IPS-20b (cell line): ENCODE measurements around the gene FFAR3.
"Not testable (repeated sequence)": the region's sequence is repeated elsewhere in the genome, so short reads cannot be mapped to it uniquely, and the experiment has no call there.

ENCODE experiments used
- H3K27ac ChIP-seq: one replicate; pipeline ENCODE4 v1.5.1; 2013; ENCODE audit warnings: low read length
- H3K27me3 ChIP-seq: 2 replicates; pipeline ENCODE4 v1.6.1; 2013; ENCODE audit warnings: mild to moderate bottlenecking, low read length, inconsistent platforms; ENCODE audit not compliant: insufficient read depth
- H3K36me3 ChIP-seq: 2 replicates; pipeline ENCODE4 v1.6.1; 2013; ENCODE audit warnings: low read depth, mild to moderate bottlenecking, inconsistent platforms, low read length, moderate library complexity; ENCODE audit not compliant: insufficient read depth
- H3K4me1 ChIP-seq: 2 replicates; pipeline ENCODE4 v1.6.1; 2013; ENCODE audit warnings: mild to moderate bottlenecking, control low read depth, inconsistent platforms, low read length, moderate library complexity; ENCODE audit not compliant: insufficient read depth
- H3K4me3 ChIP-seq: 2 replicates; pipeline ENCODE4 v1.5.1; 2013; ENCODE audit warnings: mild to moderate bottlenecking, low read length, inconsistent platforms
- H3K9ac ChIP-seq: 2 replicates; pipeline ENCODE4 v1.6.1; 2013; ENCODE audit warnings: low read depth, mild to moderate bottlenecking, inconsistent platforms, low read length, moderate library complexity
- H3K9me3 ChIP-seq: 2 replicates; pipeline ENCODE4 v1.6.1; 2013; ENCODE audit warnings: mild to moderate bottlenecking, low read depth, low read length, inconsistent platforms; ENCODE audit not compliant: insufficient read depth

The FFAR3 gene

GRCh38 chr19:35354898-35355297 is 3.4 kb upstream of the FFAR3 start:
- H3K4me1 ChIP-seq = no peaks in the 10 kb centered on the region
- no peak overlapping the region for H3K9ac ChIP-seq
- no peak overlapping the region for H3K4me3 ChIP-seq
- H3K36me3 ChIP-seq = no peaks in the 10 kb centered on the region
- H3K27ac ChIP-seq = no peak overlapping the region
- no peaks in the 10 kb centered on the region for H3K9me3 ChIP-seq
- H3K27me3 ChIP-seq = no peaks in the 10 kb centered on the region

- Histone ChIP-seq H3K9me3 (no peaks in the 10 kb centered on the region), H3K27ac (no peak overlapping the region), H3K4me1 (no peaks in the 10 kb centered on the region), H3K9ac (no peak overlapping the region), H3K36me3 (no peaks in the 10 kb centered on the region), H3K27me3 (no peaks in the 10 kb centered on the region), H3K4me3 (no peak overlapping the region)
Measured at GRCh38 chr19:35355791-35356460, 2.3 kb upstream of the FFAR3 start.

GRCh38 chr19:35358834-35359233 is 574 bp downstream of the FFAR3 start:
- not testable (repeated sequence) for H3K27me3 ChIP-seq, H3K9ac ChIP-seq, H3K36me3 ChIP-seq

GRCh38 chr19:35359395-35359794 is 1.1 kb downstream of the FFAR3 start:
- not testable (repeated sequence) for H3K4me1 ChIP-seq, H3K27me3 ChIP-seq, H3K36me3 ChIP-seq

More at GRCh38 chr19:35358834-35359233, 574 bp downstream of the FFAR3 start:
- H3K4me3 ChIP-seq, H3K27ac ChIP-seq, H3K9me3 ChIP-seq, H3K4me1 ChIP-seq: not testable (repeated sequence)

GRCh38 chr19:35360081-35360480 is 1.8 kb downstream of the FFAR3 start:
- H3K4me1 ChIP-seq, H3K4me3 ChIP-seq, H3K27me3 ChIP-seq, H3K9me3 ChIP-seq, H3K36me3 ChIP-seq, H3K9ac ChIP-seq, H3K27ac ChIP-seq: not testable (repeated sequence)

More at GRCh38 chr19:35359395-35359794, 1.1 kb downstream of the FFAR3 start:
- not testable (repeated sequence) for H3K4me3 ChIP-seq, H3K9me3 ChIP-seq, H3K27ac ChIP-seq, H3K9ac ChIP-seq

GRCh38 chr19:35360880-35361420 is 2.7 kb downstream of the FFAR3 start:
- H3K36me3 ChIP-seq = no peaks in the 10 kb centered on the region
- no peak overlapping the region for H3K9ac ChIP-seq
- H3K27me3 ChIP-seq = no peaks in the 10 kb centered on the region
- H3K4me3 ChIP-seq = no peak overlapping the region
- no peaks in the 10 kb centered on the region for H3K9me3 ChIP-seq
- no peaks in the 10 kb centered on the region for H3K4me1 ChIP-seq
- no peak overlapping the region for H3K27ac ChIP-seq

GRCh38 chr19:35362261-35363000 is 4.2 kb downstream of the FFAR3 start:
- H3K27me3 ChIP-seq = no peaks in the 10 kb centered on the region
- no peaks in the 10 kb centered on the region for H3K4me1 ChIP-seq
- H3K4me3 ChIP-seq = no peak overlapping the region
- H3K9me3 ChIP-seq = no peaks in the 10 kb centered on the region
- no peak overlapping the region for H3K27ac ChIP-seq
- H3K9ac ChIP-seq = no peak overlapping the region
- H3K36me3 ChIP-seq = no peaks in the 10 kb centered on the region

GRCh38 chr19:35363001-35363590 is 4.8 kb downstream of the FFAR3 start:
- H3K36me3 ChIP-seq = no peaks in the 10 kb centered on the region
- no peaks in the 10 kb centered on the region for H3K4me1 ChIP-seq
- no peaks in the 10 kb centered on the region for H3K9me3 ChIP-seq
- no peak overlapping the region for H3K4me3 ChIP-seq
- H3K27ac ChIP-seq = no peak overlapping the region
- no peaks in the 10 kb centered on the region for H3K27me3 ChIP-seq
- no peak overlapping the region for H3K9ac ChIP-seq

GRCh38 chr19:35363711-35364425 is 5.6 kb downstream of the FFAR3 start:
- H3K9ac ChIP-seq = no peak overlapping the region
- H3K27ac ChIP-seq = no peak overlapping the region
- H3K27me3 ChIP-seq = no peaks in the 10 kb centered on the region
- H3K9me3 ChIP-seq = no peaks in the 10 kb centered on the region
- H3K36me3 ChIP-seq = no peaks in the 10 kb centered on the region
- H3K4me3 ChIP-seq = no peak overlapping the region
- H3K4me1 ChIP-seq = no peaks in the 10 kb centered on the region

- H3K9me3 ChIP-seq = no peaks in the 10 kb centered on the region
- no peak overlapping the region for H3K9ac ChIP-seq
- H3K27ac ChIP-seq = no peak overlapping the region
- H3K4me1 ChIP-seq = no peaks in the 10 kb centered on the region
- H3K4me3 ChIP-seq = no peak overlapping the region
- no peaks in the 10 kb centered on the region for H3K27me3 ChIP-seq
- H3K36me3 ChIP-seq = no peaks in the 10 kb centered on the region
Measured at GRCh38 chr19:35365303-35365702, 7.0 kb downstream of the FFAR3 start.

- Histone ChIP-seq H3K4me1 (no peaks in the 10 kb centered on the region), H3K9ac (no peak overlapping the region), H3K27me3 (no peaks in the 10 kb centered on the region), H3K9me3 (no peaks in the 10 kb centered on the region), H3K27ac (no peak overlapping the region), H3K4me3 (no peak overlapping the region), H3K36me3 (no peaks in the 10 kb centered on the region)
Measured at GRCh38 chr19:35368378-35368777, 10.1 kb downstream of the FFAR3 start.
